Omental fat pad (tissue), 4 donors: ENCODE measurements around the gene COG3. TPM values are rescaled to one million over a fixed set of nuclear protein-coding genes. Genes with fewer than 3 reads are reported as not detected.

Source experiments
- ATAC-seq: fragments of 150-250 bp; one replicate; pipeline ENCODE4 v1.9.1; 2016; ENCODE audit warnings: mild to moderate bottlenecking, moderate library complexity; ENCODE audit not compliant: low FRiP score
- DNase-seq: peaks from one replicate; pipeline ENCODE4 v3.0.0-alpha.2; 2019; ENCODE audit warnings: low spot score
- CTCF ChIP-seq, 3 donors: fragments of 450-650 bp; IDR thresholded peaks; one replicate each; pipeline ENCODE4 v1.5.1; 2016 to 2017; ENCODE audit warnings: antibody characterized with exemption in 3 of 3, mild to moderate bottlenecking in 3 of 3, moderate library complexity in 2 of 3
- total RNA-seq, 4 donors: library from RNA; depleted of rRNA; stranded (reverse); fragments of >200 nt; gene quantifications; one replicate each; pipeline ENCODE4 v1.1.0, GENCODE V29; 2016

COG3 gene
- total RNA-seq, 4 donors from 2014 or later: 23.3 to 34.7 (median 29.8) TPM

GRCh38 chr13:45538382-45538781 lies 73.6 kb downstream of the COG3 start:
- DNase-seq (no peak), ATAC-seq (no peak)
- TF ChIP-seq CTCF (IDR thresholded peaks at IDR 0.05): no peak

- ATAC-seq (no peak), DNase-seq (no peak)
- TF ChIP-seq CTCF (IDR thresholded peaks at IDR 0.05): no peak
Observed at GRCh38 chr13:45540195-45540594, 75.5 kb downstream of the COG3 start.

- ATAC-seq (no peak), DNase-seq (no peak)
- no peak for TF ChIP-seq CTCF (IDR thresholded peaks at IDR 0.05)
Observed at GRCh38 chr13:45540864-45541263, 76.1 kb downstream of the COG3 start.

- no peak for DNase-seq
Observed at GRCh38 chr13:45541806-45542205, 77.1 kb downstream of the COG3 start.

GRCh38 chr13:45542391-45542790 lies 77.7 kb downstream of the COG3 start:
- DNase-seq: no peak
- TF ChIP-seq CTCF (IDR thresholded peaks at IDR 0.05): no peak
- ATAC-seq: no peak

More at GRCh38 chr13:45541806-45542205, 77.1 kb downstream of the COG3 start:
- no peak for ATAC-seq
- TF ChIP-seq CTCF (IDR thresholded peaks at IDR 0.05): no peak

- TF ChIP-seq CTCF (IDR thresholded peaks at IDR 0.05): no peak
- DNase-seq: no peak
- ATAC-seq: no peak
Observed at GRCh38 chr13:45542878-45543277, 78.1 kb downstream of the COG3 start.

- TF ChIP-seq CTCF (IDR thresholded peaks at IDR 0.05): no peak
- ATAC-seq (no peak), DNase-seq (no peak)
Observed at GRCh38 chr13:45544520-45544919, 79.8 kb downstream of the COG3 start.
